ENCODE measurements around the gene DNAJC7.
A peak's percentile ranks its signal among the peaks of the same experiment; 100 is the strongest.

The DNAJC7 gene

GRCh38 chr17:42028791-42029127 is 11.5 kb upstream of the DNAJC7 start:
- H3K4me3 ChIP-seq (ENCODE audit: low read depth, low read length) = no peak overlapping the region
- TF ChIP-seq CTCF (IDR thresholded peaks at IDR 0.05; ENCODE audit: low read depth, low read length, missing control alignments) = no peak

DNA sequence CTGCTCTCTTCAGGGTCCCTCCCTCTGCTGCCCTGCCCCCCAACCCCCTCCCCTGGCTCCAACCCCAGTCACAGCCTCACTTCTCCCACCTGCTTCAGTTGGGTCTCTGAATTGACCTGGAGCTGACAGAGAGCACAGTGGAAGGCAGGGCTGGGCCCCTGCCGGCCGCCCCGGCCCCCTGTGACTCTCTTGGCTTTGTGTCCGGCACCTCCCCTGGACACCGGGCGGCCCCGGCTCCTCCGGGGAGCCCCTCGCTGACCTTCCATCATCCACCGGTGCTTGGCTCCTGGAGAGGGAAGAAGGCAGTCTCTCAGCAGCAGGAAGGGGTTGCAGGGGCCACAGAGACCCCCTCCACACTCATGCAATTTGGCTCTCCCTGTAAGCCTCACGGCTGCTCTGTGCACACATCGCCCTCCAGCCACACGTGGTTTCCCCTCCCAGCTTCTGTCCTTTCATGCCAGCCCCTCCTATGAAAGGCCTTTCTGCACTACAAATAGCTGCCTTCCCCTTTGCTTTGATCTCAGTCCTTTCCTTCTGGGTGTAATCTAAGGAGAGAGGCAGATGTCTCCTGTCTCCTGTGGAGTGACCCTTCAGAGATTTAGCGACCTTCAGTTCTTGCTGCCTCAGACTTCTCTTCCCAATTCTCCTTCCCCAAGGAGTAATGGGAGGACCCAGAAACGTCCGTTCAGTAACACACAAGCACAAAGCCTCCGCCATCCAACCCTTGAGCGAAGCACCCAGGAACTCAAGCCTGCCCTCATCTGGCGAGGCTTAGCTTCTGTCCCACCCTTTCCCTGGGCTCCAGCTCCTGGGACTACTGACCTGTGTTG is 10.9 kb upstream of the DNAJC7 start:
- peak; percentile 31 for TF ChIP-seq CTCF (IDR thresholded peaks at IDR 0.05; ENCODE audit: low read depth, low read length, missing control alignments)
- no peak overlapping the region for H3K4me3 ChIP-seq (ENCODE audit: low read depth, low read length)
- no peak for DNase-seq (ENCODE audit: low read depth)

More at GRCh38 chr17:42028791-42029127, 11.5 kb upstream of the DNAJC7 start:
- no peak for DNase-seq (ENCODE audit: low read depth)

DNA sequence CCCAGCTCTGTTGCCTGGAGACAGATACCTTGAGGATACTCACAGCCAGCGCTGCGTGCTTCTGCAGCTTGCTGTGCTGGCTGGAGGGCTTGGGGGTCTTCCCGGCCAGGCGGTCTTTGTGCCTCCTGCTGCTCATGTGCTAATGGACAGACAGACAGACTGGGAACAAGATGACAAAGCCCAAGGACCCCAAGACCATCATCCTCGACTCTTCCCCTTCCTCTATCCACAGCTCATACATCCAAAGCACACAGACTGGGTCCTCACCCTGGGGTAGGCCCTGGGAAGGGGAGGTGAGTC is 10.3 kb upstream of the DNAJC7 start:
- no peak for TF ChIP-seq CTCF (IDR thresholded peaks at IDR 0.05; ENCODE audit: low read depth, low read length, missing control alignments)
- DNase-seq (ENCODE audit: low read depth) = no peak
- no peak overlapping the region for H3K4me3 ChIP-seq (ENCODE audit: low read depth, low read length)

- DNase-seq (ENCODE audit: low read depth) = no peak
- no peak for TF ChIP-seq CTCF (IDR thresholded peaks at IDR 0.05; ENCODE audit: low read depth, low read length, missing control alignments)
- no peak overlapping the region for H3K4me3 ChIP-seq (ENCODE audit: low read depth, low read length)
These were observed 9.8 kb upstream of the DNAJC7 start for GRCh38 chr17:42026857-42027589.

DNA sequence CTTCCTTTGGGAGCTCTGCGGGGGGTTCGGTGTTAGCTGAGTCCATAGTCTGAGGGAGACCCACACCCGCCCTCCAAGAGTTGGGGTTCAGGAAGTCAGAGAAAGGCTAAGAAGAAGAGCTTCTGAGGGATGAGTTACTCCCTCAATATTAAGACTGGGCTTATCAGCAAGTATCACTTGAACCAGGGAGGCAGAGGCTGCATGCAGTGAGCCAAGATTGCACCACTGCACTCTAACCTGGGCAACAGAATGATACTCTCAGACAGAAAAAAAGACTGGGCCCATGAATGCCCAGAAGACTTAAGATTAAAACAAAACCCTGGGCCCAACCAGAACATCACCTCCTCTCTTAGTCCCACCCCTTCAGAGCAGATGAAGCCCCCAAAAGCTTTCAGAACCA is 8.7 kb upstream of the DNAJC7 start:
- no peak for TF ChIP-seq CTCF (IDR thresholded peaks at IDR 0.05; ENCODE audit: low read depth, low read length, missing control alignments)
- DNase-seq (ENCODE audit: low read depth) = no peak
- H3K4me3 ChIP-seq (ENCODE audit: low read depth, low read length) = no peak overlapping the region

DNA sequence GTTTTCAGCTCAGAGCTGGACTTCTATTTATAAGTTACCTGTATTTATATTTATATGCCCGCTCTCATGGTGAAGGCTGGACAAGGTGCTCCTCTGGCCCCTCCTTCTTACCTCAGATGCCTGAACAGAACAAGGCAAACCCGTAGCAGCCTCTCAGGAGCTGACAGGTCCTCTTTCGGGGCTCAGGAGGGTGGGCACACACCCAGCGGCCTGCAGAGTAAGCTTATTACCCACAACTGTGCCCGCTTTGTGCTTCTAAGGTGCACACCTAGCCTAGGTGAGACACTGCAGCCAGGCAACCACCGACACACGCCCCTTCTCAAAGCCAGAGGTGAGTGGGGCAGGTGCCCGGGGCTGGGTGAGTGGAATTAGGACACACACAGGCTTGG is 7.9 kb upstream of the DNAJC7 start:
- TF ChIP-seq CTCF (IDR thresholded peaks at IDR 0.05; ENCODE audit: low read depth, low read length, missing control alignments) = no peak
- DNase-seq (ENCODE audit: low read depth) = no peak
- H3K4me3 ChIP-seq (ENCODE audit: low read depth, low read length) = no peak overlapping the region

Measured in GM12864 (cell line).